Measurements from ENCODE around the gene PIN4. TPM values are rescaled to one million over a fixed set of nuclear protein-coding genes. Genes with fewer than 3 reads are reported as not detected.

PIN4 gene
- total RNA-seq, 1 donor from 2014 or later = 17.4 TPM

DNA sequence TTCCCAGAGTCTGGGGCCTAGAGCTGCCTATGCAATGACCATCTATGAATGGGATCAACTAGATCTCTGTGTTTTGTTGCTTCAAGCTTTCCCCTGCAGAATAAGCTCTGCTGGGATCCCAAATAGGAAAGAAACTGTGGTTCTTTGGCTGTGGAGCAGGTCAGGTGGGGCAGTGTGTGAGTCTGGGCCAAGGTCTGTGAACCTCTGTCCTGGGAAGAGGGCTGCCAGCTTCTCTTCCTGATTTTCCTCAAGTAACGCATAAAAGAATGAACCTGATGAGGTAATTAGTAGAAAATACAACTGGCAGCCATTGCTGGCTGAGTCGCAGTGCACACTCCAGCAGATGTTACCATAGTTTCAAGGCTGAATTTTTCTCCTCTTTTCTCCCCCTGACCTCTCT is 4.6 kb upstream of the PIN4 start:
- no peak overlapping the region for H3K4me3 Mint-ChIP-seq
- no peaks in the 10 kb centered on the region for H3K27me3 Mint-ChIP-seq
- no peaks in the 10 kb centered on the region for H3K4me1 Mint-ChIP-seq (ENCODE audit: unreplicated experiment)
- H3K27ac Mint-ChIP-seq = no peak overlapping the region
- H3K36me3 Mint-ChIP-seq = no peaks in the 10 kb centered on the region
- TF ChIP-seq CTCF (conservative IDR thresholded peaks at IDR 0.05) = no peak
- no peaks in the 10 kb centered on the region for H3K9me3 Mint-ChIP-seq
- no peak for DNase-seq (ENCODE audit: extremely low spot score, unreplicated experiment)

GRCh38 chrX:72180539-72180938 is 1.0 kb upstream of the PIN4 start:
- Mint-ChIP-seq H3K27me3 (no peaks in the 10 kb centered on the region), H3K4me3 (no peak overlapping the region), H3K36me3 (peaks cover 4% of the 10 kb centered on the region)

GRCh38 chrX:72182924-72183323 is 1.4 kb downstream of the PIN4 start:
- DNase-seq (ENCODE audit: extremely low spot score, unreplicated experiment) = no peak
- TF ChIP-seq CTCF (conservative IDR thresholded peaks at IDR 0.05) = no peak

More at GRCh38 chrX:72180539-72180938, 1.0 kb upstream of the PIN4 start:
- H3K4me1 Mint-ChIP-seq (ENCODE audit: unreplicated experiment) = no peaks in the 10 kb centered on the region
- no peak for DNase-seq (ENCODE audit: extremely low spot score, unreplicated experiment)
- H3K27ac Mint-ChIP-seq = no peak overlapping the region
- no peak for TF ChIP-seq CTCF (conservative IDR thresholded peaks at IDR 0.05)
- no peaks in the 10 kb centered on the region for H3K9me3 Mint-ChIP-seq

GRCh38 chrX:72201836-72202536 is 20.4 kb downstream of the PIN4 start:
- H3K27ac Mint-ChIP-seq = no peak overlapping the region
- peaks cover 5% of the 10 kb centered on the region for H3K36me3 Mint-ChIP-seq
- DNase-seq (ENCODE audit: extremely low spot score, unreplicated experiment) = no peak
- no peak overlapping the region for H3K4me3 Mint-ChIP-seq
- no peak for TF ChIP-seq CTCF (conservative IDR thresholded peaks at IDR 0.05)
- no peaks in the 10 kb centered on the region for H3K4me1 Mint-ChIP-seq (ENCODE audit: unreplicated experiment)
- H3K9me3 Mint-ChIP-seq = no peaks in the 10 kb centered on the region
- H3K27me3 Mint-ChIP-seq = no peaks in the 10 kb centered on the region

More at GRCh38 chrX:72182924-72183323, 1.4 kb downstream of the PIN4 start:
- Mint-ChIP-seq H3K4me3 (no peak overlapping the region), H3K27ac (no peak overlapping the region), H3K36me3 (peaks cover 7% of the 10 kb centered on the region), H3K9me3 (no peaks in the 10 kb centered on the region), H3K4me1 (ENCODE audit: unreplicated experiment) (no peaks in the 10 kb centered on the region), H3K27me3 (no peaks in the 10 kb centered on the region)

DNA sequence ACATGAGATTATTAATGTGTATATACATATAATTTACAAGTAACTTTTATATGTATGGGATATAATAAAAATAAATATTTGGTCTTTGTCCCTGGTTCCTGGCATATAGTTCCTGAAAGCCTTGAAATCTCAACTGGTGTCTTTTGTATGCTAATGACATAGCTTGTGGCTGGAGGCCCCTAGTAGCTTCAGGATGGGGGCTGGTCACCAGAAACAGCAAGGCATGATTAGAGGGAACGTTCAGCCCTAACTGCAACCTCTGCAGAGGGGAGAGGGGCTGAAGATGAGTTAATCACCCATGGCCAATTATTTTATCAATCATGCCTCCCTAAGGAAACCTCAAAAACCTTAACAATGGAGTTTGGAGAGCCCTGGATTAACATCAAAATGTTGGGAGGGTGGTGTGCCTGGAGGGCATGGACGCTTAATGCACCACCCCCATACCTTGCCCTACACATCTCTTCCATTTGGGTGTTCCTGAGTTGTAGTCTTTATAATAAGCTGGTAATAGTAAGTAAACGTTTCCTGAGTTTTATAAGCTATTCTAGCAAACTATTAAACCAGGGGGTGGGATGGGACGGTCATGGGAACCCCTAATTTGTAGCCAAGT is 21.3 kb downstream of the PIN4 start:
- H3K36me3 Mint-ChIP-seq = peaks cover 11% of the 10 kb centered on the region
- no peak for DNase-seq (ENCODE audit: extremely low spot score, unreplicated experiment)
- no peak for TF ChIP-seq CTCF (conservative IDR thresholded peaks at IDR 0.05)
- H3K4me1 Mint-ChIP-seq (ENCODE audit: unreplicated experiment) = no peaks in the 10 kb centered on the region
- H3K4me3 Mint-ChIP-seq = no peak overlapping the region
- H3K27me3 Mint-ChIP-seq = no peaks in the 10 kb centered on the region
- no peak overlapping the region for H3K27ac Mint-ChIP-seq
- H3K9me3 Mint-ChIP-seq = no peaks in the 10 kb centered on the region

Data from type B pancreatic cell (in vitro differentiated cells).